Measurements from ENCODE around the gene CPXM1.

The CPXM1 gene

GRCh38 chr20:2768632-2769015 lies 31.8 kb downstream of the CPXM1 start:
- no peak for DNase-seq (ENCODE audit: low read depth in 2 of 2, low spot score in 1 of 2)

- DNase-seq (ENCODE audit: low read depth in 2 of 2, low spot score in 1 of 2) = no peak
These were observed 32.4 kb downstream of the CPXM1 start for GRCh38 chr20:2767768-2768631.

GRCh38 chr20:2763186-2763585 lies 37.2 kb downstream of the CPXM1 start:
- DNase-seq (ENCODE audit: low read depth in 2 of 2, low spot score in 1 of 2) = no peak

DNA sequence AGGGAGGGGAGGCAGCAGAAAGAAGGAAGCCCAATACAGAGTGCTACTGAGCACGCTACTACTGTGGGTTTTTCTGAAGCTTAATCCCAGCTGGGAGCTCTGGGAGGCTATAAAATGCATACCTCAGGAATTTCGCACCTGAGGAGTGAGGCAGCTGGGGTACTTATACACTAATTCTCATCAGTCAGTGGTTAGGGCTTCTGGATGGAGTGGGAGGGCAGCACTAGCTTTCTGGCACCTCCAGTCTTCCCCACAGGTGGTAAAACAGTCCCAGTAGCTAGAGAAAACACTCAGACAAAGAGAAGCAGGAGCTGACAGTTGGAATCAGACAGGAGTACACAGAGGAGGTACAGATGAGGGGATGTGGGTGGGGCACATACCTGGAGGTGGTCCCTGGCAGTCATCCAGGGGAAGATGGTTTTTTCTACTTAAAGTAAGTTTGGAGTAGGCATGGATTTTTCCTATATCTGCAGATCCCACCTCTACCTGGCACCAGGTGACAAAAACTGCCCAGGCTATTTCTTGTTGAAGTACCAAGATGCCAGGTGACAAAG lies 37.8 kb downstream of the CPXM1 start:
- DNase-seq (ENCODE audit: low read depth in 2 of 2, low spot score in 1 of 2) = no peak

GRCh38 chr20:2761885-2762284 lies 38.5 kb downstream of the CPXM1 start:
- DNase-seq (ENCODE audit: low read depth in 2 of 2, low spot score in 1 of 2) = no peak

DNA sequence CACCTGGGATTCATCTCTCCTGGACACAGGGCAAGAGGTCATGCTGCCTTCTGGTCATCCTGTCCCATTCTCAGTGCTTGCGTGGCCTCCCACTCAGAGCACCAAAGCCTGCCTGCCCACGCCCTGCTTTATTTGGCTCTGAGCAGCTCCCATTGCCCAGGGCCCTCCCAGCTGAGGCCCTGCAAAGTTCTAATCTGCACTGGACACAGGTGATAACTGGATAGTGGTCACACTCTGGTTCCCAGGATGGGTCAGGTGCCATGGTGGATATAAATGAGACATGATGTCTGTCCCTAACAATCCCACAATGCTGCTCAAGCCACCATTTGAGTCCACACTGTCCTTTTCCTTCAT lies 39.5 kb downstream of the CPXM1 start:
- no peak for DNase-seq (ENCODE audit: low read depth in 2 of 2, low spot score in 1 of 2)

DNA sequence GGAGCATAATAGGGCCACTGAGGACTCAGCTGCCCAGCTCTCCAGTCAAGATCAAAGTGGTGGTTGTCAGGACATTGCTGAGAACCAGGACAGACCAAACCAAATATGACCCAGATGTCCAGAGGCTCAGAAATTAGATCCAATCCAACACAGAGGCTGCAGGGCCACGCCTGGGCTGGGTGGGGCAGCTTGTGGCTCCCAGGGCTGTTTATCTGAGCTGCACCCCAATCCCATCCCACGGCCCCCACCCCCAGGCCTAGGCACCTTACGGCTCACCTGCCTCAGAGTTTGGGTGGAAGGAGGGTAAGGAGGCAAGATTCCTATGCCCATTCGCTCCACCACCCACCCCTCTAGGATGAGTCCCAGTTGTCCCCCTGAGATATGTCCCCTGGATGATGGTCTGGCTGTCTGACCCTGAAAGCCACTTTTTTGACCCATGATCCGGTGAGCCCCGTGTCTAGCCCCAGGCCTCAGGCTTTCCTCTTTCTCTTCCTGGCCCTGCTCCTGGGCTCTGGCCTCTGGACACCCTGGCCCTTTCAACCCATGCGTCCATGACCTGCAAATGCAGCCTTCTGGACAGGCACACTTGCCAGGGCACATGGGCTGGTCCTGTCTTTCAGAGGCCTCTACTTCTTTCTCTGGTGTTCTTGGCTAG lies 40.0 kb downstream of the CPXM1 start:
- DNase-seq (ENCODE audit: low read depth in 2 of 2, low spot score in 1 of 2) = no peak

DNA sequence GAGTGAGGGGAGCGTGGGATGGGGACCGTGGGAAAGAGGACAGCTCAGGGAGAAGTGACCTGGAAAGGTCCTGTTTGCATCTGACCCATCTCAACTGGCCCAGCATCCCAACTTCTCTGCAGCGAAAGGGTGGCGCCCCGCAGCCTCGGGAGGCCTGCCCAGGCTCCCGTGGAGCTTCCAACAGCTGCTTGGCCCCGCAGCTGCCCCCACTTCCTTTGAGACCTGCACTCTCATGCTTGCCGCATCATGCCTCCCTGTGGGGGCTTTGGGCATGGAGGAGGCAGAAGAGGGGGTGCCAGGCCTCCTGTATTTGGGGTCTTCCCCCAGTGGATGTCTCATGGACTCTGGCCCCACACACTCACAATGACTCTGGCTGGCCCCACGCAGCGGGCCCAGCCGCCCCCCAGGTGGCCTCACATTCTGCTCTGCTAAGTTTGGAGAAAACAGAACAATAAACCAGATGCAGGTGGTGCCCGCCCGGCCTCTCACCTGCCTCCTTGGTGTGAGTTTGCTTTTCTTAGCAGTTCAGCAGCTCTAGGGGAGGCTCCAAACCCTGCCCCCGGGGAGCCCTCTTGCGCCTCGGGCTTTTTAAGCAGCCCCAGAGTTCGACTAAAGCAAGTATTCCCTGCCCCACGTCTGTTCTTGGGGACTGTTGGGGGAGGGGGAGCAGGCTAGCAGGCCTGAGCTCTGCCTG lies 40.7 kb downstream of the CPXM1 start:
- no peak for DNase-seq (ENCODE audit: low read depth in 2 of 2, low spot score in 1 of 2)

- DNase-seq (ENCODE audit: low read depth in 2 of 2, low spot score in 1 of 2) = no peak
These were observed 41.3 kb downstream of the CPXM1 start for GRCh38 chr20:2759143-2759542.

- no peak for DNase-seq (ENCODE audit: low read depth in 2 of 2, low spot score in 1 of 2)
These were observed 42.5 kb downstream of the CPXM1 start for GRCh38 chr20:2757969-2758368.

- no peak for DNase-seq (ENCODE audit: low read depth in 2 of 2, low spot score in 1 of 2)
These were observed 43.4 kb downstream of the CPXM1 start for GRCh38 chr20:2757001-2757400.

DNA sequence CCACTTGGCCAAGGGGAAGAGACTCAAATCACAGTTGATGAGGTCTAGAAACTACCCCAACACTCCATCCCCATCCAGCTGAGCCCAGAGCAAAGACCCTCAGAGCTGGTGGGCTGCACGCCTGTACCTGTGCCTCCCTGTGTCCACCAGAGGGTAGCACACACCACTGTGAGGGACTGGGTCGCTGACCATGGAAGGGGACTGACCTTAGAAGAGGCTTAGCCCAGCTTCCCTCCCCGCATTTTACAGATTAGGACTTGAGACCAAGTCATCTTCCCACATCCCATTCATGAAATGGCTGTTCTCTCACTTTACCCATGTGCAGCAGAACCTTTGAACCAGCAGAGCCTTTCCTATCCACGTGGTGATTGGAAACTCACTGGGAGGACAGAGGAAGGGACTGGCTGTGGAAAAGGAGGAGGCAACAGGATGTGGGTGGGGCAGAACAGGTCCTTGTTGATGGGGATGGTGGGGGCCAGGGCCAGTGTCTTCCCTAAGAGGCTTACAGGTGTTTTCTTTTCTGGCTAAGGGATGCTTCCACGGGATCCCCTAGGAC lies 44.3 kb downstream of the CPXM1 start:
- DNase-seq (ENCODE audit: low read depth in 2 of 2, low spot score in 1 of 2) = no peak

DNA sequence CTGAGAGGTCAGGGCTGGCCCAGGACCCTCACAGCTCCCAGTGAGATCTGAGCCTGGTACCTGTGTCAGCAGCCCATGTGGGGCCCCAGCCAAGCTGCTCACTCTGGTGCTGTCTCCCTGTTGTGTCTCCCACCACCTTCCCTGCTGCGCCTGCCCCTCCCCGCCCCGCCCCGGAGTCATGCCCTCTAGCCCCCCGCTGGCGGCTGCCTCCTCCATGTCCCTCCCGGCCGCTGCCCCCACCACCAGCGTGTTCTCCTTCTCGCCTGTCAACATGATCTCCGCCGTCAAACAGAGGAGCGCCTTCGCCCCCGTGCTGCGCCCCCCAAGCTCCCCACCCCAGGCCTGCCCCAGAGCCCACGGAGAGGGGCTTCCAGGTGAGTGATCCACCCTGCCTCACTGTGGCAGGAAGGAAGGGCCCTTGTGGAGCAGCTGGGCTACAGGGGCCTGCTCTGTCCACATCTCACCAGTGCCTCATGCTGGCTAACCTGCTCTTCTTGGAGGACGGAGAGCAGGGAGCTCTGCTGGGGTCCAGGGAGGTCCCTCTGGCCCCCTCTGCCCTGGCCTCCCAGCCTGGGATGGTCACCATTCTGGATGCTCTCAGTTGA lies 44.9 kb downstream of the CPXM1 start:
- DNase-seq (ENCODE audit: low read depth in 2 of 2, low spot score in 1 of 2) = no peak

GRCh38 chr20:2754424-2754823 lies 46.0 kb downstream of the CPXM1 start:
- DNase-seq (ENCODE audit: low read depth in 2 of 2, low spot score in 1 of 2) = no peak

DNA sequence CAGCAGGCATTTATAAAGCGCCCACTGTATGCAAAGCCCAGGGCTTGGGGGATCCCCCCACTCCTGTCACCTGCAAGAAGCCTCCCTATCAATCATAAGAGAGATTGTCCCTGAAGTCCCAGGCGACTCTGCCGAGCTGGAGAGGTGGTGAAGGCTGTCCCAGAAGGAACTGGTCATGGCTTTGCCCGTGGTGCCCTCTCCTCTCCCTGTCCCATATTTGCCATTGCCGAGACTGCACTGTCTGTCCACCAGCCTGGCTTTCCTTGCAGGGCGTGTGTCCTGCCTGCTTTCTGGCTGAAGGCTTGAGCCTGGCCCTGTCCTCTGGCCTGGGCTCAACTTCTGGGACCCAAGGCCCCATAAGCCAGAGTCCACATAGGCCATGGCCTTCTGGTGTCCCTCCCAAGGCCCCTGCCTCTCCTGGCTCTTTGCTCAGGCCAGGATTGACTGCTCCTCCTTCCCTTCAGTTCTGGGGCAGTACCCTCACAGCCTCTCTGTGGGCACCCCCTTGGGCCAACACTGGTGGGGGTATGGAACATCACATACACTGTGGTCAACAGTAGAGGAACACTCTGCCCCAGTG lies 46.9 kb downstream of the CPXM1 start:
- DNase-seq (ENCODE audit: low read depth in 2 of 2, low spot score in 1 of 2) = no peak

DNA sequence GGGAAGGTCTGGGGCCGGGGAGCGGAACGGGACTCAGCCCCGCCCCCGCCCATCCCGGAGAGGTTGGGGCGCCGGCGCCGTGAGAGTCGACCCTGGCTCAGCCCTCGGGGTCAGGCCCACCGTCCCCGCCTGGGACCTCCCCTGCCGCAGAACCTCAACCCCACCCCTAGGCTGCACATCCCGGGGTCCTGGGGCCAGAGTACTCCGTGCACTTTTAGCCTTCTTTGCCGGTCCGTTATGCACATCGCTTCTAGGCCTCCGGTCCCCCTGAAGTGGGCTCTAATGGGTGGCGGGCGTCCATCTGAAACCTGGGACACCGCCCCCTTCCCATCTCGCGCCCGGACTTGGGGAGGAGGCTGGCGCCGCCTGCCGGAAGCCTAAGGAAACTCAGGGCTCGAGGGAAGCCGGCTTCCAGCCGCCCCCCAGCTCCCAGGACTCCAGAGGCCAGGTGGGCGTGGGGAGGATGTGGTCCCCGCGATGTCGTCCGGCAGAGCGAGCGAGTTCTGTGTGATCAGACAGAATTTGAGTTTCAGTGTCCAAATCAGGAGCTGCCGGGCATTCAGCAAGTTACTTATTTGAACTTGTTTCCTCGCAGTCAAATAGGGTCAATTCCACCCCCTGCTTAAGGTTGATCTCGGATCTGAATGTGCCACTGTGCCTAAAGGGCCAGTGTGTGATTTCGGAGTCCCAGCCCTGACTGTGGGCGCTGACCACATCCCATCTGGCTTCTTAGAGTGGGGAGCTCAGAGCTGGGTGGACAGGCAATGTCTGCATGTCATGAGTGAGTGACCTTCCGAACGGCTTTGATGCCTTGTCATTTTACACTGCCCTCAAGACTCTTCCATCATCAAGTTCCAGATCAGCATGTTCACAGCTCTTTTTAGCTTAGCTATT lies 47.6 kb downstream of the CPXM1 start:
- DNase-seq (ENCODE audit: low read depth in 2 of 2, low spot score in 1 of 2) = no peak

DNA sequence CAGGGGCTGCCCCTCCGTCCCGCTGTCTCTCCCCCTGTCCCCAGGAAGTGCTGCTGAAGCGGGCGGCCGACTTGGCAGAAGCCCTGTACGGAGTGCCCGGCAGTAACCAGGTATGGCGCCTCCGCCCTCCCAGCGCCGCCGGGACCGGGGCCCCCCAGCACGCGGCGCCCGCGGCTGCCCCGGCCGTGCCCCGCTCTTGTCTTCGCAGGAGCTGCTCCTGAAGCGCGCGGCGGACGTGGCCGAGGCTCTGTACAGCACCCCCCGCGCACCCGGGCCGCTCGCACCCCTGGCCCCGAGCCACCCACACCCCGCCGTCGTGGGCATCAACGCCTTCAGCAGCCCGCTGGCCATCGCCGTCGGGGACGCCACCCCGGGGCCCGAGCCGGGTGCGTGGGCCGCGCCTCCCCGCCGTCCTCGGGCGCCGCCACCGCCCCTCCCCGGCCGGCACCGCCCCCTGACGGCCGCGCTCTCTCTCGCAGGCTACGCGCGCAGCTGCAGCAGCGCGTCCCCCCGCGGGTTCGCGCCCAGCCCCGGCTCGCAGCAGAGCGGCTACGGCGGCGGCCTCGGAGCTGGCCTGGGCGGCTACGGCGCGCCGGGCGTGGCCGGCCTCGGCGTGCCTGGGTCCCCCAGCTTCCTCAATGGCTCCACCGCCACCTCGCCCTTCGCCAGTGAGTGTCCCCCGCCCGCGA lies 48.4 kb downstream of the CPXM1 start:
- DNase-seq (ENCODE audit: low read depth in 2 of 2, low spot score in 1 of 2) = no peak

GRCh38 chr20:2751347-2751877 lies 49.0 kb downstream of the CPXM1 start:
- no peak for DNase-seq (ENCODE audit: low read depth in 2 of 2, low spot score in 1 of 2)
